Measurements from ENCODE around the gene CLIC4.
"Not testable (repeated sequence)": the region's sequence is repeated elsewhere in the genome, so short reads cannot be mapped to it uniquely, and the experiment has no call there.

CLIC4 gene

DNA sequence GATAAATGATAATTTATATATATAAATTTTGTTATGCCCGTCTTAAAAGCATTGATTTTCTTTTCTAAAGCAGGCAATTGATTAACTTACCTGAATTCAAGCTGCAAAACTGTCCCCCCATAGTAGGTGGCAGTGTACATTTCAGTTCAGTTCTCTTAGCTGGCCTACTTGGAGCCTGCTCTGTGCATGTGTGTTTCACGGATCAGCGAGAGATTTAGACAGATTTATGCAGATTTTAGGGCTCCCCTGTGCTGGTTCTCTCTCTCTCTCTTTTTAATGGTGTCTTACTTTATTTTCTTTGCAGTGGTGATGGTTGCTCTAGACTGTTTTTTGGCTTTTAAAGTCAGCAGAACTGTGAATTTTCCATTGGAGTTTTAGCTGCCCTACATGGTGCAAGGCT is 30.7 kb downstream of the CLIC4 start:
- no peak for DNase-seq

DNA sequence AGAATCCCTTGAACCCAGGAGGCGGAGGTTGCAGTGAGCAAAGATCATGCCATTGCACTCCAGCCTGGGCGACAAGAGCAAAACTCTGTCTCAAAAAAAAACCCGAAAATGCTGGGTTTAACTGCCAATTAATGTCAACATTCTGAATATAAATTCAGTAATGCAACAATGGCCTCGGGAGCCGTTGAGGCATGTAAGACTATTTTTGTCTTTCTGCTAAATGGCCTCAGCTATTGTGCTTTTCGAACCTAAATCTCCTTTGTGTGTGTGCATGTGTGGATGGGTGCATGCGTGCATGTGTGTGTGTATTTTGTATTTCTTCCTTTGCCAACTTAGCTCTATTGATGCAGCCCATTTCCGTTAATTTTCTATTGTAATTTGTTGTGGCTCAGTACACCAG is 31.6 kb downstream of the CLIC4 start:
- DNase-seq = no peak

DNA sequence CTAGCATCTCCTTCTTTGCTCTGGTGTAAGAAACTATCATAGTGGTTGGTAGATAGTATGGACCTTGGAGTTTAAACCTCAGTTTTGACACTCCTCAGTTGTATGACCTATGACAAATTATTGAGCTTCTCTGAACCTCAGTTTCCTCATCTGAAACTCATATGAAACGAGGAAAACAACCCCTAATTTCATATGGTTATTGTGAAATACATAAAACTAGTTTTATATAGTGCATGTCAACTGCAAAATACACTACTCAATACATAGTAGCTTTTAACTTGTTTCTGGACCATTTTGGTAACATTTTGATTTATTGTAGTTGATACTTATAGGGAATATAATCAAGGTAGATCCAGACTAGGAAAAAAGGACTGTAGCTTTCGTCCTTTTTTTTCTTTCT is 32.9 kb downstream of the CLIC4 start:
- no peak for DNase-seq

DNA sequence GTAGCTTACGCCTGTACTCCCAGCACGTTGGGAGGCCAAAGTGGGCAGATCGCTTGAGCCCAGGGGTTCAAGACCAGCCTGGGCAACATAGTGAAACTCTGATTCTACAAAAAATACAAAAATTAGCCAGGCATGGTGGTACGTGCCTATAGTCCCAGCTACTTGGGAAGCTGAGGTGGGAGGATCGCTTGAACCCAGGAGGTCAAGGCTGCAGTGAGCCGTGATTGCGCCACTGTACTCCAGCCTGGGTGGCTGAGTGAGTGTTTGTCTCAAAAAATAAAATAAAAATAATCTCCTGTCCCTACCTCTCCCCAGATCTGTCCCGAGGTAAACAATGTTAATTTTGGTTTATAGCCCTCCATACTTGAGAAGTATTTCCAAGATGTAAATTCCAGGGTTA is 34.0 kb downstream of the CLIC4 start:
- not testable (repeated sequence) for DNase-seq

DNA sequence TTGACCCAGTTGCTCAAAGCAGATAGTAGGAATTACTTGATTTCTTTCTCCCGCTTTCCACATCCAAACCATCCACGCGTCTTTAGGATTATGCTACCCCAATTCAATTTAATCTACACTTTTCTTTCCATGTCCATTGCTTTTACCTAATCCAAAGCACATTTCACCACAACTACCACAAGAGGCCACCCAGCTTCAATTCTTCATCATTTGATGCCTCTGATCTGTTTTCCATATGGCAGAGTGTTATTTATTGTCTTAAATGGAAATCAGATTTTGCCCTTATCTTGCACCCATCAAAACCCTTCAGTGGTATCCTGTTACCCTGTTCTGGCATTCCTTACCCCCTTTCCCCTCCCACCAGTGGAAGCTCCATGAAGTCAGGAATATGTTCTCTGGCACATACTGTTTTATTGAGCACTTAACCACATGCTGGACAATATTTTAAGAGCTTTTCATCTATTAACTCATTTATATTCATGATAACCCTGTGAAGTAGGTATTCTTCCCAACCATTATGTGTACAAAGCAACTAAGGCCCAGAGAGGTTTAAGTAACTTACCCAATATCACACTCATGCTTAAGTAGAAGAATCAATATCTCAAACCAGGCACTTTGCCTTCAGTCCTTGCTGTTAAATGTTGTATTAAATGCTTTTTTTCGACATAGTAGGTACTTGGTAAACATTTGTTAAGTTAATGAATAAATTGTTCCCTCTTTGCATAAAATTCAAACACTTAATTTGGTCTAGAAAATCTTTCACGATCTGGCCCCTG is 34.6 kb downstream of the CLIC4 start:
- DNase-seq = no peak

DNA sequence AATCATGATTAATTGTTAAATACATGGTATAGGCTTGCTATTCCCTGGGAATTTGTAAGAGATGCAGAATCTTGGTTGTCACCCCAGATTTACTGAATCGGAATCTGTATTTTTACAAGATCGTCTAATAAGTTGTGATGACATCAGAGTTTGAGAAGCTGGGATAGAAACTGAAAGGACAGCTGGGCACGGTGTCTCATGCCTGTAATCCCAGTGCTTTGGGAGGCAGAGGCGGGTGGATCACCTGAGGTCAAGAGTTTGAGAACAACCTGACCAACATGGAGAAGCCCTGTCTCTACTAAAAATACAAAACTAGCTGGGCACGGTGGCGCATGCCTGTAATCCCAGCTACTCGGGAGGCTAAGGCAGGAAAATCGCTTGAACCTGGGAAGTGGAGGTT is 35.4 kb downstream of the CLIC4 start:
- DNase-seq = not testable (repeated sequence)

DNA sequence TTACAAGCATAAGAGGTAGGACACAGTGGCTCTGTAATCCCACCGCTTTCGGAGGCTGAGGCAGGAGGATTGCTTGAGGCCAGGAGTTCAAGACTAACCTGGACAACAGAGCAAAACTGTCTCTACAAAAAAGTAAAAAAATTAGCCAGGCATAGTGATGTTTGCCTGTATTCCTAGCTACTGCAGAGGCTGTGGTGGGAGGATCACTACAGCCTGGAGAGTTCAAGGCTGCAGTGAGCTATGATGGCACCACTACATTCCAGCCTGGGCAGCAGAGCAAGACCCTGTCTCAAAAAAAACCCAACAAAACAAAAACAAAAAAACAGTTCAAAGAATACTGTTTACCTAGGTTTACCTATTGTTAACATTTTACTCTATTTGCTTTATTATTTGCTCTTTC is 37.4 kb downstream of the CLIC4 start:
- no peak for DNase-seq

DNA sequence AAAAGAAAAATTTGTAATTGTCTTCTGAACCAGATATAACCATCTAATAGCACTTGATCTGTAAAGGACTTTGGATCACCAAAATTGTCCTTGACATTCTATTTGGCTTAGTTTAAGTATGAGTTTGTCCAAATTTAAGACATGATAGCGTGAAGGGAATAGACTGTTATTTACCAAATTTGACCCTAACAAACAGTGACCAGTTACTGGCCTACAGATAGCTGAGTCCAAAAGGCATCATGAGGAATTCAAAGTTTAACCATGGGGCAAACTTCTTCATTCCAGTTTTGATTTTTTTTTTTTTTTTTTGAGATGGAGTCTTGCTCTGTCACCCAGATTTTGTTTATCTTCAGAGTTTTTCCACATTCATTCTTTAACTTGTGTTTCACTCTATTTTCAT is 38.5 kb downstream of the CLIC4 start:
- DNase-seq = no peak

DNA sequence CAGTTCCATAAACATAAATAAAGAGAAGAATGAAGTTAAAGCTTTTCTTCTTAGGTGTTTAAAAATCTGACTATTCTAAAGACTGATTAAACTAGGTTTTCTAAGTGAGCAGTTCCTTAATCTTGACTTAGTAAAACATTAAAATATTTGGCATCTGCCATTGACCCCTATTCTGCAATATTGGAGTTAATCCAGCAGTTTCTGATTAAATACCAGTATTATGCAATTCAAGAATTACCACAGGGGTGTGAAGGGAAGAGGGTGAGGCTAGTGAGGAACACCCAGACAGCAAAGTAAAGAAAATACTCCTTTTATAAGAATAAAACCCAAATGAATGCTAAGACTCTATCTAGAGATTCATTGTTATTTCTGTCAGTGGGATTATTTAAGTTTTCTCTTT is 40.9 kb downstream of the CLIC4 start:
- no peak for DNase-seq

DNA sequence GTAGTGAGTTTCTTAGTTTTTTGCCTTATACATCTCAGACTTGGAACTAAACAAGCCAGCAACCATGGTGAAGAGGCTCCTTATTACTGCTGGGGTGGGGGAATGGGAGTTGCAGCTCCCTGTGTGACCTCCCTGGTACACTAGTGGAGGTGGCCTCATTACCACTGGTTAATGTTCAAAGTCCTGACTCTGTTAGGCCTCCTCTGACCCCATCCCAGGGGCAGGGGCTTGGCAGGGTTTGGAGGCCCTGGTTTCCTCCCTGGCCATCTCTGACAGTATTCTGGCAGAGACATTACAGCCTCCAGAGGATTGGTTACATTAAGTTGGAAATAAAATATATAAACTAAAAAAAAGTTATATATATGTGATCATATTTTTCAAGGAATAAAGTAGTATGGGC is 45.2 kb downstream of the CLIC4 start:
- no peak for DNase-seq

DNA sequence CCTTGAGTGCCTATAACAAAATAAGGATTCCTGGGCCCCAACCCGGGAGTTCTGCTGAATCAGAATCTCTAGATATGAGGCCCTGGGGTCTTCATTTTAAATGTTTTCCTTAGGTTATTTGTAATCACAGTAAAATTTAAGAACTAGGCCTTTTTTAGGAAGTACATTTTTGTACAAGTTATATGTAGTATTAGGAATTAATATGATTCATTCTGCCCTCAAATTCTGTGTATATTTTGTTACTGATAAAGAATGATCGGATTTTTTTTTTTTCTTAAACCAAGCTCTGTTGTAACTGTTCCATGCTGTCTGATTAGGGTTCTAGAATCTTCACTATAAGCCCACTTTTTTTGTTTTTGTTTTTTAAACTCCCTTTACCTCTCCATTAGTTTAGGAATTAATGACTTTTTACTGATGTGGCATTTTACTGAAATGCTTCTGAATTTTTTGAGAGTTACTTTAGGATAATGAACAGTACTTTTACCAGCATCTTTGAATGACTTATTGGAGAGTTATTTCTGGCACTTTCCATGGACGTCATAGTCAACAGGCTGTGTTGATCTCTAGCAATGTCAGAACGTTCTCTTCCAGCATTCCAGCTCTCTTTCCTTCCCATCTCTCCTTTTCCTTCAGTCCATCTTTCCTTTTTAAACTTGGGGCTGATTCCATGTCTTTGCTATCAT is 48.3 kb downstream of the CLIC4 start:
- no peak for DNase-seq

DNA sequence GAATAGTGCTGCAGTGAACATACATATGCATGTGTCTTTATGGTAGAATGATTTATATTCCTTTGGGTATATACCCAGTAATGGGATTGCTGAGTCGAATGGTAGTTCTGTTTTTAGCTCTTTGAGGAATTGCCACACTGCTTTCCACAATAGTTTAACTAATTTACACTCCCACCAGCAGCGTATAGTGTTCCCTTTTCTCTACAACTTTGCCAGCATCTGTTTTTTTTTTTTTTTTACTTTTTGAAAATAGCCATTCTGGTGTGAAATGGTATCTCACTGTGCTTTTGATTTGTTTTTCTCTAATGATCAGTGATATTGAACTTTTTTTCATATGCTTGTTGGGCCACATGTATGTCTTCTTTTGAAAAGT is 48.9 kb downstream of the CLIC4 start:
- DNase-seq = not testable (repeated sequence)

DNA sequence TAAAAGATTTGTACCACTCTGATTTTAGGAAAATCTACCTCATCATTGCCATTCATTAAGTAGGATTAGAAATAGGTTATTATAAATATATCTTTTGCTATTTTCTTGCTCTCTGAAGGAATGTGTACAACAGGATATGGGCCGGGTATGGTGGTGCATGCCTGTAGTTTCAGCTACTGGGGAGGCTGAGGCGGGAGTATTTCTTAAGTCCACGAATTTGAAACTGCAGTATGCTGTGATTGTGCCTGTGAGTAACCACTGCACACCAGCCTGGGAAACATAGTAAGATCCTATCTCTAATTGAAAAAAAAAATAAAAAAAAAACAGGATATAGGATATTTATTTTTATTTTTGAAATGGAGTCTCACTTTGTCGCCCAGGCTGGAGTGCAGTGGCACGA is 50.0 kb downstream of the CLIC4 start:
- DNase-seq = no peak

DNA sequence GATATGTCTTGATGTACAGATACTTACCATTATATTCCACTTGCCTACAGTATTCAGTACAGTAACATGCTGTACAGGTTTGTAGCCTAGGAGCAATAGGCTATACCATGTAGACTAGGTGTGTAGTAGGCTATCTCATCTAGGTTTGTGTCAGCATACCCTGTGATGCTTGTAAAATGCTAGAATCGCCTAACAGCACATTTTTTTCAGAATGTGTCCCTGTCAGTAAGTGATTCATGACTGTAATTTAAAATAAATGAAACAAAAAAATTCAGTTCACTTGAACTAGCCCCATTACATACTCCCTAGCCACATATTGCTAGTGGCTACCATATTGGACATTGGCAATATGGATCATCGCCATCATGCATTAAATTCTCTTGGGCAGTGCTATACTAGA is 51.3 kb downstream of the CLIC4 start:
- no peak for DNase-seq

DNA sequence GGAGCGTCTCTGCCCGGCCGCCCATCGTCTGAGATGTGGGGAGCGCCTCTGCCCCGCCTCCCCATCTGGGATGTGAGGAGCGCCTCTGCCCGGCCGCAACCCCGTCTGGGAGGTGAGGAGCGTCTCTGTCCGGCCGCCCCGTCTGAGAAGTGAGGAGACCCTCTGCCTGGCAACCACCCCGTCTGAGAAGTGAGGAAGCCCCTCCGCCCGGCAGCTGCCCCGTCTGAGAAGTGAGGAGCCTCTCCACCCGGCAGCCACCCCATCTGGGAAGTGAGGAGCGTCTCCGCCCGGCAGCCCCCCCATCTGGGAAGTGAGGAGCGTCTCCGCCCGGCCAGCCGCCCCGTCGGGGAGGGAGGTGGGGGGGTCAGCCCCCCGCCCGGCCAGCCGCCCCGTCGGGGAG is 54.0 kb downstream of the CLIC4 start:
- DNase-seq = not testable (repeated sequence)

DNA sequence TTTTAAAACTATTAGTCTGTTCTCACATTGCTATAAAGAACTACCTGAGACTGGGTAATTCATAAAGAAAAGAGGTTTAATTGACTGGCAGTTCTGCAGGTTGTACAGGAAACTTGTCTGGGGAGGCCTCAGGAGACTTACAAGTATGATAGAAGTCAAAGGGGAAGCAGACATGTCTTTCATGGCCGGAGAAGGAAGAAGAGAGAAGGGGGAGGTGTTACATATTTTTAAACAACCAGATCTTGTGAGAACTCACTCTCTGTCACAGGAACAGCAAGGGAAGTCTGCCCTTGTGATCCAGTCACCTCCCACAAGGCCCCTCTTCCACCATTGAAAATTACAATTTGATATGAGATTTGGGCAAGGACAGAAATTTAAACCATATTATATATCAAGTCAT is 55.9 kb downstream of the CLIC4 start:
- DNase-seq = no peak

DNA sequence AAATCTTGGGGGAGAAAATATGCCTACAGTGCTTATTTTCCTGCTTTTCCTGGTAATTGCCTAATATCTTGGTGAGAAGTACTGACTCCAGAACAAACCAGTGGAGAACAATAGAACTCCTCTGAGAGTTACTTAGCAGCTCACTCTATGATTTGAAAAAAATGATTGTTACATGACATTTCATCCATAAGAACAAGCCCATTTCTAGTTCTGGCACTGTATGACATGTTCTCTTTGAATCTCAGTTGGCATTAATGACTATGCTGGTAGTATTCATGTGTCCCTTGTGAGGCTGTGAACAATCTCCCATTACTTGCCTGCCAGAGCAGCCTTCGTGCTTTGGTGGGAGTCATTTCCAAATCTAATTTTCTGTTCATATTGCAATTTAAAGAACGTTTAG is 58.0 kb downstream of the CLIC4 start:
- no peak for DNase-seq

DNA sequence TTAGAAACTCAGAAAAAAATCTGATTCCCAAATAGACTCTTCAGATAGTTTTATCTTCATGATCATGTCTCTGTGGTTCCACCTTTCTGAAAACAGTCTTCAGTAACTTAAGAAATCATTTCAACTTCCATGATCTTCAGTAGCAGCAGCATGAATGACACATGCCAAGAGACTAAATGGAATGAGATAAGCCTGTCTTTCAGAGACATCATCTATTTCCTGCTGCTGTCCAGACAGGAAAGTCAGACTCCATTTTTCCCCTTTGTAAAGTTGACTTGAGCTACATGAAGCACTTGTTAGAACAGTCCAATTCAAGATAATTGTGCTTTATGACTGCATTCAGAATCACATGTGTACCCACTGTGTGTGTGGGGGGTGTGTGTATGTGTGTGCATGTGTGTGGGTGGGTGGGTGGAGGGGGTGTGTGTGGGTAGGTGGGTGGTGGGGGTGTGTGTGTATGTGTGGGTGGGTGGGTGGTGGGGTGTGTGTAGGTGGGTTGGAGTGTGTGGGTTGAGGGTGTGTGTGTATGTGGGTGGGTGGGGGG is 58.8 kb downstream of the CLIC4 start:
- DNase-seq = peak; percentile 6 to 13

DNA sequence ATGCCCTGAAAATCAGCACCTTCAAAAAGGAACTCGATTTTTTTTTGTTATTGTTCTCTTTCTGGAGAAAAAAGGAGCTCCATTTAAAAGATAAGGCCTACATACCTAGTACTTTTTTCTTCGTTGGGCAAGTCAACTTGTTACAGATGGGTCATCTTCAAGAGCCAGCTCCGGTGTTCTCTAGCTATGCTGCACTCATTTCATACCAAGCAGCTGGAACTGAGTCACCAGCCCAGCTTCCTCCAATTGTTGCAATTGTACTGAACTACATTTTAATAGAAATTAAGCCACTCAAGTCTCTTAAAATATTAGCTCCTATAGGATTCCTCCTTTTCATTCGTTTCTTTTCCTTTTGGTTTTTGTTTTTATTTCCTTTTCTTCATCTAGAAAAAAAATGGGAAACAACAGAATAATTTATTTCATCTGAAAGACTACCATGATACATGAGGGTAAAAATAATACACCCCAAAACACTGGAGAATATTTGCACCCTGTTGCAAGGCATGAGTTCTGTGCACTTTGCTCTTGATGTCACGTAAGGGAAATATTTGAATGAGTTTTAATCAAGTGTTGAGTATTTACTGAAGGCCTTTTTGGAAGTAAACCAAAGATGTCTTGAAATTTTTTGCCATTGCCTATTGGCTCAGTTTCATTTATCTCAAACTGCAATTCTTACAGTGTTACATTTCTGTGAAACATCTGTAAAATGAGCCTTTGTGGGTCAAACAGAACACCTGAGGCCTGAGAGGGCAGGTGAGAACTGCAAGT is 60.5 kb downstream of the CLIC4 start:
- no peak for DNase-seq

DNA sequence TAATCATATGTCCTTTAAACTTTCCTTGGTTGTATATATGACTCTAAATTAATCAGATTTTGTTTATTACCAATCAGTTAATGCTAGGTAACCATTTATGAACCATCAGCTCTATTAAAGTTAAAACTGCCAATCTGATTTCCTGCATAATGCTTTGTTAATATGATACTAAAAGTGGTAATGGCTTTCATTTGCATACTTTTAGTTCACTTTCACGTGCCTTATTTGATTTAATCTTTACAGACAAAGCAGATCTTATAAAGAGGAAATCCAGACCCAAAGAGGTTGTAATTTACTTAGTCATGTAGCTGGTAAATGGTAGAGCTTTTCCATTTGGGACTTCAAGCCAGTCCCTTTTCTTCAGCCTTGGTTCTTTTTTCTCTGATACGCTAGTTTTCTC is 61.3 kb downstream of the CLIC4 start:
- no peak for DNase-seq

DNA sequence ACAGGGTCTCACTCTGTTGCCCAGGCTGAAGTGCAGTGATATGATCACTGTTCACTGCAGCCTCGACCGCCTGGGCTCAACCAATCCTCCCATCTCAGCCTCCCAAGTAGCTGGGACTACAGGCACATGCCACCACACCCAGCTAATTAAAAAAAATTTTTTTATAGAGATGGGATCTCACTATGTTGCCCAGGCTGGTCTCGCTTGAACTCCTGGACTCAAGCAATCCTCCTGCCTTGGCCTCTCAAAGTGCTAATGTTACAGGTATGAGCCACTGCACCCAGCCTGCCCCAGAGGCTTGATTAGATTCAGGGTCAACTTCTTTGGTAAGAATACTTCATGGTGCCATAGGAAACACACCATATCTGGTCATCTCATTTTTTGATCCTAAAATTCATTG is 66.2 kb downstream of the CLIC4 start:
- not testable (repeated sequence) for DNase-seq

DNA sequence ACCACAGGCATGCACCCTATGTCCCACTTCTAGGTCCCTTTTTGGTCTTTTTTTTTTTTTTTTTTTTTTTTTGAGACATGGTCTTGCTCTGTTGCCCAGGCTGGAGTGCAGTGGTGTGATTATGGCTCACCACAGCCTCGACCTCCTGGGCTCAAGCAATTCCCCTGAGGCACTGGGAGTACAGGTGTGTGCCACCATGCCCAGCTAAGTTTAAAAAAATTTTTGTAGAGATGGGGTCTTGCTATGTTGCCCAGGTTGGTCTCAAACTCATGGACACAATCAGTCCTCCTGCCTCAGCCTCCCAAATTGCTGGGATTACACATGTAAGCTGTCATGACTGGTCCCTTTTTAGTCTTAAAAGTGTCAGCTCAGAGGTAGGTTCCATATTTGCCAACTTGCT is 75.0 kb downstream of the CLIC4 start:
- not testable (repeated sequence) for DNase-seq

DNA sequence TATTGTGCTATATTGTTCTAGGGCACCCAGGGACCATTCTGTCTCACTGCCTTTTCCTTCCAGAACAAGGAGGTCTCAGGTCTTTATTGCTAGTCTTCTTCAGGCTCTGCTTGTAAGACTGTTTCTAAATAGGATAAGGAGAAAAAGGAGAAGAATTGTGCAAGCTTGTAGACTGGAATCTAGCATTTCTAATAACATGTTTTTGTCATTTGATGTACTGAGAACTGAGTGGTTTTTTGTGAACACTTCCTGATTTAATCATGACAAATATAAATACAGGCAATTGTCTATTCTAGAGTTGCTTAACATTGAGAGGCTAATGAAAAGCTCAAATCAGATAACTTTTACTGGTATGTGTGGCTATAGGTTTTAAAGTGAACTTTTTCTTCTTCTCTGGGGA is 77.6 kb downstream of the CLIC4 start:
- DNase-seq = no peak

DNA sequence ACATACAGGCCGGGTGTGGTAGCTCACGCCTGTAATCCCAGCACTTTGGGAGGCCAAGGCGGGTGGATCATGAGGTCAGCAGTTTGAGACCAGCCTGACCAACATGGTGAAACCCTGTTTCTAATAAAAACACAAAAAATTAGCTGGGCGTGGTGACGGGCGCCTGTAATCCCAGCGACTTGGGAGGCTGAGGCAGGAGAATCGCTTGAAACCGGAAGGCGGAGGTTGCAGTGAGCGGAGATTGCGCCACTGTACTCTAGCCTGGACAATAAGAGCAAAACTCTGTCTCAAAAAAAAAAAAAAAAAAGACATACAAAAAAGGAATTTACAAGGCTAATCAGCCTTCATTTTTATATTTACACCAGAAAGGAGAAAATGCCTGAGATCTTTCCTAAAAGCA is 78.2 kb downstream of the CLIC4 start:
- DNase-seq = not testable (repeated sequence)
